WERI-Rb-1 (cell line): Measurements from ENCODE around the gene PDGFRB.

Experiments used
- DNase-seq: peaks from one replicate; pipeline ENCODE4 v3.0.0-alpha.2; 2020
- H3K27ac ChIP-seq: fragments of 250-450 bp; sonication (Bioruptor Pico); 2 replicates; pipeline ENCODE4 v1.5.1; 2020; ENCODE audit warnings: mild to moderate bottlenecking, moderate library complexity
- H3K27me3 ChIP-seq: fragments of 250-450 bp; sonication (Bioruptor Pico); 2 replicates; pipeline ENCODE4 v1.5.1; 2021; ENCODE audit warnings: mild to moderate bottlenecking, low read depth, moderate library complexity; ENCODE audit not compliant: insufficient read depth, severe bottlenecking
- H3K36me3 ChIP-seq: fragments of 250-450 bp; sonication (Bioruptor Pico); 2 replicates; pipeline ENCODE4 v1.5.1; 2020; ENCODE audit warnings: mild to moderate bottlenecking, moderate library complexity
- H3K4me3 ChIP-seq: 2 replicates; pipeline ENCODE4 v1.5.1; 2011; ENCODE audit warnings: low read depth, mild to moderate bottlenecking, control low read depth, low read length
- H3K9me3 ChIP-seq: fragments of 250-450 bp; sonication (Bioruptor Pico); 2 replicates; pipeline ENCODE4 v1.5.1; 2021; ENCODE audit warnings: mild to moderate bottlenecking, moderate library complexity; ENCODE audit not compliant: severe bottlenecking
- CTCF ChIP-seq: IDR thresholded peaks from 2 replicates; pipeline ENCODE4 v1.5.1; 2011; ENCODE audit warnings: low read depth, mild to moderate bottlenecking, control low read depth, inconsistent platforms, low read length

The PDGFRB gene

GRCh38 chr5:150146235-150146634, 9.4 kb downstream of the PDGFRB start:
- Histone ChIP-seq H3K27ac (no peak overlapping the region), H3K9me3 (no peaks in the 10 kb centered on the region), H3K27me3 (no peaks in the 10 kb centered on the region), H3K4me3 (no peak overlapping the region), H3K36me3 (no peaks in the 10 kb centered on the region)
- no peak for DNase-seq
- TF ChIP-seq CTCF = no peak

GRCh38 chr5:150144879-150145278, 10.8 kb downstream of the PDGFRB start:
- no peak for TF ChIP-seq CTCF
- H3K36me3 ChIP-seq = no peaks in the 10 kb centered on the region
- DNase-seq = no peak
- no peak overlapping the region for H3K27ac ChIP-seq
- no peak overlapping the region for H3K4me3 ChIP-seq
- no peaks in the 10 kb centered on the region for H3K27me3 ChIP-seq
- no peaks in the 10 kb centered on the region for H3K9me3 ChIP-seq

- Histone ChIP-seq H3K27ac (no peak overlapping the region), H3K9me3 (no peaks in the 10 kb centered on the region), H3K27me3 (no peaks in the 10 kb centered on the region), H3K4me3 (no peak overlapping the region), H3K36me3 (no peaks in the 10 kb centered on the region)
- DNase-seq = no peak
- TF ChIP-seq CTCF = no peak
Measured at GRCh38 chr5:150144246-150144801, 11.3 kb downstream of the PDGFRB start.

GRCh38 chr5:150143350-150144245, 12.0 kb downstream of the PDGFRB start:
- TF ChIP-seq CTCF = no peak
- Histone ChIP-seq H3K36me3 (no peaks in the 10 kb centered on the region), H3K27ac (no peak overlapping the region), H3K9me3 (no peaks in the 10 kb centered on the region), H3K27me3 (no peaks in the 10 kb centered on the region), H3K4me3 (no peak overlapping the region)
- no peak for DNase-seq

- H3K27ac ChIP-seq = no peak overlapping the region
- no peaks in the 10 kb centered on the region for H3K36me3 ChIP-seq
- H3K4me3 ChIP-seq = no peak overlapping the region
- no peaks in the 10 kb centered on the region for H3K27me3 ChIP-seq
- DNase-seq = no peak
- H3K9me3 ChIP-seq = no peaks in the 10 kb centered on the region
- no peak for TF ChIP-seq CTCF
Measured at GRCh38 chr5:150142959-150143349, 12.7 kb downstream of the PDGFRB start.
